Measurements from ENCODE around the gene TIMM50.
"Not testable (repeated sequence)": the region's sequence is repeated elsewhere in the genome, so short reads cannot be mapped to it uniquely, and the experiment has no call there.

The TIMM50 gene
- 25.1 to 126 (median 33.6) reads per million in 3 experiments for total RNA-seq

GRCh38 chr19:39480337-39481228 lies at the start of gene TIMM50:
Gene TIMM50, plus strand, starts transcription at chr19:39480838. Its CDS starts 16 bp downstream, at chr19:39480854.
- DNase-seq = peak; percentile 93

- no peak for DNase-seq
Measured at GRCh38 chr19:39432677-39433025, 48.0 kb upstream of the TIMM50 start.

GRCh38 chr19:39433480-39434079 lies 47.1 kb upstream of the TIMM50 start:
- no peak for DNase-seq

DNA sequence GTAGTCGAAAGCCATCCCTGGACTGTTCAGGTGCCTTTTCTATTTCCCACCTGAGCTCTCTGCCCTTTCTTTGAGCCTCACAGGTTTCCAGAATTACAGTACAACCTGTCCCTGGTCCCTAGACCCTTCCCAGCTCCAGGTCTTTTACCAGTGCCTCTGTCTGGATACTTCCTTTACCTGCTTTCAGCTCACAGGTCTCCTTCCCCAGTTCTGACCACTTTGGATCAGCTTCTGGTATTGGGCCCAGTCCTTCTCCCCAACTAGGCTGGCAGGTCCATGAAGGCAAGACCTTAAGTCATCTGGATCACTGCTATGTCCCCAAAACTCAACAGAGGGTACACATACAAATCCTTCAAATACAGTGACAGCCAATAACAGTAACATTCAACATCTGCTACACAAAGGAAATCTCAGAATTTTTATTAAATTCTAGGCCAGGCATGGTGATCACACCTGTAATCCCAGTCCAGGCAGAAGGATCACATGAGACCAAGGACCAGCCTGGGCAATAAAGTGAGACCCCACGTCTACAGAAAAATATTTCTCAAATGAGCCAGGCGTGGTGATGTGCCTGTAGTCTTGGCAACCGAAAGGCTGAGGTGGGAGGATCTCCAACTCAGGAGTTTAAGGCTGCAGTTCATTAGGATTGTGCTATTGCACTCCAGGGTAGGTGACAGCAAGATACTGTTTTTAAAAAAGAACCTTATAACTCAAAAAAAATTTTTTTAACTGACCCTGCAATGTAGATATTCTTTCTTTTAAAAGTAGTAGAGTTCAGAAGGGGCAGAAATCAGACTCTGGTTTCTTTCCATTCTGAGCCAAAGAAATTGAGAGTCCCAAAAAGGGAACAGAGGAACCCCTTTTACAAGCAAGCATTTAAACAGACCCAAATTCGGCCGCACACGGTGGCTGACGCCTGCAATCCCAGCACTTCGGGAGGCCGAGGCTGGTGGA lies 46.2 kb upstream of the TIMM50 start:
- no peak for DNase-seq

GRCh38 chr19:39435499-39436349 lies 44.9 kb upstream of the TIMM50 start, which contains the start of gene RPS16:
Gene RPS16, minus strand, starts transcription at chr19:39435949. Its CDS starts 54 bp downstream, at chr19:39435895.
- DNase-seq = peak; percentile 98

DNA sequence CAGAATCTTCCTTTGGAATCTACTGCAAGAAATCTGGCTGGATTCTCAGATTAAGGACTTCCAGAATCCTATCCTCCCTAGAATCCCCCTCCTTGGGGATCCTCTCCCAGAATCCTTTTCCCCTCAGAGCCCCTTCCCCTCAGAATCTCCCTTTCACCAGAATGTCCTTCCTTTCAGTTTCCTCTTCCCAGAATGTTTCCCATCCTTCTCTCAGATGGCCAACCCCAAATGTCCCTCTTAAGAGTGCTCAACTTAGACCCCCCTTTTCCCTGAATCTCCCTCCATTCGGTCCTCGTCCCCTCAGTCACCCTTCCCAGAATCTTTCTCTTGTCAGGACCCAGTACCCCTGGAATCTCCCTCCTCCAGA lies 44.3 kb upstream of the TIMM50 start:
- DNase-seq = no peak

GRCh38 chr19:39438270-39438934 lies 42.2 kb upstream of the TIMM50 start:
- DNase-seq = no peak

DNA sequence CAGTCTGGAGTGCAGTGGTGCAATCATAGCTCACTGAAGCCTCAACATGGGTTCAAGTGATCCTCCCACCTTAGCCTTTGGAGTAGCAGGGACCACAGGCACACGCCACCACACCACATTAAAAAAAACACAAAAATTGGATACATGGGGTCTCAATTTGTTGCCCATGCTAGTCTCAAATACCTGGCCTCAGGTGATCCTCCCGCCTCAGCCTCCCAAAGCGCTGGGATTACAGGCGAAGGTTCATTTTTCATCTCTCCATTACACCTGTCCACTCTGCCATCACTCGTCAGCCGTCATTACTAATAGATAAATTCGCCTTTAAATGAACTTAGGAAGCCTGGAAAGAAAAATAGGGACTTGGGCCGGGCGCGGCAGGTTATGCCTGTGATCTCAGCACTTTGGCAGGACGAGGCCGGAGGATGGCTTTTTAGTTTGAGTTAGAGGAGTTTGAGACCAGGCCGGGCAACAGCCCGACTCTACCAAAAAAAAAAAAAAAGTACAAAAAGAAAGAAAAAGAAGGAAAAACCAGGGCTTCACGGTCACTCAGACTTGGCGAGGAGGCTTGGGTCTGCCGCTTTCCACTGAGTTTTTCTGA lies 35.9 kb upstream of the TIMM50 start:
- DNase-seq = no peak

DNA sequence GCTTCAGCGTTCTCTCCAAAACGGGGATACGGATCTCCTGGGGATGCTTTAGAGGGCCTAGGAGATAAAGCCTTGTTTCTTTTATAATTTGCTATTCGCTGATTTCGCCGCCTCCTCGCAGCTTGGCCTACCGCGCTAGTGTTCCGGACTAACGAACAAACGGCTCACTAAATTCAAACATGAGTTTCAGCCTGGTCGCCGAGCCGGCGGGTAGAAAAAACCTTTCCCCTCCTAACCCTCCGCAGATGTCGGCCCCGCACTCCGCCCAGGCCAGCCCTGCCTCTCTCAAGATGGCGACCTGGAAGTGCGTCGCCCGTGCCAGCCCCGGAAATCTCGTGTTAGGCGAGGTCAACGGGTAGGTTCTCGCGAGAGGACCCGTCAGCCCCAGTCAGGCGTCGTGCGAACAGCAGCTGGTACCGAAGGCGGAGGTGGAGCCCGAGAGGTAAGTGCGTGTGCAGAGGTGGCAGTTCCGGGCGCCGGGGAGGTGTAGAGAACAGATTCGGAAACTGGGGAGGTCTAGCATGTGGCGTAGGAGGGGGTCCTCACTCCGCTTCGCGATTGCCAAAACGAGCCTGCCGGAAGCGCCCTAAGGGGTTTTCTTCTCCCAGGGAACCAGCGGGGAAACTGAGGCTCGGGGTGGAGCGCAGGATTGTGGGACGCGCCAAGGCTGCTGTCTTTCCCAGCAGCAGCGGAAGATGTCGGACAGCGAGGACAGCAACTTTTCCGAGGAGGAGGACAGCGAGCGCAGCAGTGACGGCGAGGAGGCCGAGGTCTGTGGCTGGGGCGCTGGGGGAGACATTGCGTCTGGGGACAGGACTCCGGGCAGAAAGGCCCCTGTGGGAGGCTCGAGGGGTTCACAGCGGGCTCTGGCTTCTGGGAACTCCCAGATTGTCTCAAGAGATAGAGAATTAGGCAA lies 35.2 kb upstream of the TIMM50 start, which contains the start of gene SUPT5H:
Gene SUPT5H (plus strand): TSS at position 387 of the 916 bp plus-strand sequence. CDS start 309 bp downstream, at position 696.
- DNase-seq = peak; percentile 98

DNA sequence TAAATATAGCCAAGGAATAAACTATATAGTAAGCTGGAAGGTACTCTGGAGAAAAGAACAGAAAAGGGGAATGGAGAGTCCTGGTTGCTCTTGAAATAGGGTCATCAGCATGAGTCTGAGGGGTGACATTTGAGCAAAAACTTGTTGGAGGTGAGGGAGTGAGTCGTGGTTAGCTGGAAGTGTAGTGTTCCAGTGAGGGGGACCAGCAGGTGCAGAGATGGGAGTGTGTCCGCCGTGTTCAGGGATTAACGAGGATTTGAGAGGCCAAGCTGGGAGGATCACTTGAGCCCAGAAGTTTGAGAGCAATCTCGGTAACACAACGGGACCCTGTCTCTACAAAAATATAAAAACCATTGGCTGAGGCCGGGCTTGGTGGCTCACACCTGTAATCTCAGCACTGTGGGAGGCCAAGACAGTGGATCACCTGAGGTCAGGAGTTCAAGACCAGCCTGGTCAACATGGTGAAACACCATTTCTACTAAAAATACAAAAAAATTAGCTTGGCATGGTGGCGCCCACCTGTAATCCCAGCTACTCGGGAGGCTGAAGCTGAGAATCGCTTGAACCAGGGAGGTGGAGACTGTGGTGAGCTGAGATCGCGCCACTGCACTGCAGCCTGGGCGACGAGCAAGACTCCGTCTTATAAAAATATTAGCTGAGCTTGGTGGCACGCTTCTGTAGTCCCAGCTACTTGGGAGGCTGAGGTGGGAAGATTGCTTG lies 34.1 kb upstream of the TIMM50 start:
- no peak for DNase-seq

- no peak for DNase-seq
Measured at GRCh38 chr19:39448271-39448670, 32.4 kb upstream of the TIMM50 start.

- no peak for DNase-seq
Measured at GRCh38 chr19:39449116-39449797, 31.4 kb upstream of the TIMM50 start.

- DNase-seq = not testable (repeated sequence)
Measured at GRCh38 chr19:39451257-39451656, 29.4 kb upstream of the TIMM50 start.

DNA sequence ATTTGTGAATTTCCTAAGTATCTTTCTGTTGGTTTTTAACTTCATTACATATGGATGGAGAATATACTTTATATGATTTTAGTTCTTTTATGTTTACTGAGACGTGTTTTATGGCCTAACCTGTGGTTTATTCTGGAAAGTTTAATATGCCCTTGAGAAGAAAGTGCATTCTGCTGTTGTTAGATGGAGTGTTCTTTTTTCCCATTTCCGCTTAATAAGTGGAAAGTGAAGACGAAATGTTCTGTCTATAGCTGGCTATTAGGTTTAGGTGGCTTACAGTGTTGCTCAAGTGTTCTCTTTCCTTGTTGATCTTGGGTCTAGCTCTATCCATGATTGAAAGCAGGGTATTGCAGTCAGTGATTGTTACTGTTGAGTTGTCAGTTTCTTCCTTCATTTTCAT lies 17.2 kb upstream of the TIMM50 start:
- DNase-seq = no peak

- DNase-seq = no peak
Measured at GRCh38 chr19:39465956-39466747, 14.5 kb upstream of the TIMM50 start.

- no peak for DNase-seq
Measured at GRCh38 chr19:39467941-39468340, 12.7 kb upstream of the TIMM50 start.

GRCh38 chr19:39469036-39469435 lies 11.6 kb upstream of the TIMM50 start:
- DNase-seq = no peak

DNA sequence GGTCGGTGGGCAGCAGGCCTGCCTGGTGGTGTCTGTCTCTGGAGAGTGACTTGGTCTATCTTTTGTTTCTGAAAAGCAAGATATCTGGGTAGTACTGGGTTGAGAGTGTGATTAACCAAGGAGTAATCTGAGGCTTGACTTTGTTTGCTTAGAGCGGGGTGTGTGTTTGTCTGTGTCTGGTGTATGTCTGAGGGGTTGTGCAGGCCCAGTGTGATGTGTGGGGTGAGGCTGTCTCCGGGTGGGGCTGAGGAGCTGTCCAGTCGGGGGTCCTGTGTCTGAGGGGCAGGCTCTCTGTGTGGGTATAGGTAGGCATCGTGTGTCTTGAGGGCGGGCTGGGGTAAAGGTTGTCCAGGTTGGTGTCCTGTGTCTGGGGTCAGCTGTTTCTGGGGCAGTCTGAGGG lies 11.1 kb upstream of the TIMM50 start:
- no peak for DNase-seq
